ENCODE data around the gene CFAP97. TPM values are rescaled to one million over a fixed set of nuclear protein-coding genes. Genes with fewer than 3 reads are reported as not detected.
A peak's percentile ranks its signal among the peaks of the same experiment; 100 is the strongest.

The CFAP97 gene
- total and polyA plus RNA-seq, 11 donors, result 2.0 to 22.7 (median 12.4) TPM

DNA sequence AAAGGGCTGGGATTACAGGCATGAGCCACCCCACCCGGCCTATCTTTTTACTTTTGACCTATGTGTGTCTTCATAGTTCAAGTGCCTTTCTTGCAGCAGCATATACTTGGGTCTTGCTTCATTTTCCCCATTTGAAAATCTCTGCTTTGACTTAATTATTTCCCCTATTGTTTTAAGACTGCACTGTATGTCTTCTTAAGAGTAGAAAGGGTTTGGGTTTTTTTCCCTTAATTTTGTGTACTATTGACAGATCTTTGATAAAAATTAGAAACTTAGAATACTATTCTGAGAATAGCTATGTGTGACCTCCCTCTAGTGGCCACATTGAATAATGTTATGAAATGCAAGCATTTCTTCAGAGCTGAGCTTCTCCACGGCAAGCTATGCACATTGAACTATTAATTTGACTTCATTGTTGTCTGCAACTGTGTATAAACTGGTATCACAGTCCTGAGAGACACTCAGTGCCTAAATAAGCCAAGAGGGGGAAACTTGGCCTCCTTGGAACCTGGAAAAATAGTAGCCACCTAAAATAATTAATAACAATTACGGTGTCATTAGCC lies 69.4 kb downstream of the CFAP97 start:
- H3K4me1 ChIP-seq, result peaks cover 0 to 24% (median 9%) of the 10 kb centered on the region in 12 donors
- ATAC-seq, result peak in 3 of 4 donors; percentile 39 to 47 (median 43)
- H3K36me3 ChIP-seq, result no peaks in the 10 kb centered on the region
- intact Hi-C loops (cut with DNase I), result loop anchor here in 9 of 10 donors (1.0 to 10.0 kb wide), 9 partner anchors 37 to 130 kb away; no protein-coding TSS in a partner anchor
- DNase-seq, result no peak
- no peak overlapping the region for H3K27ac ChIP-seq
- no peak for TF ChIP-seq POLR2A (IDR thresholded peaks at IDR 0.05)
- TF ChIP-seq, protein P1, sequence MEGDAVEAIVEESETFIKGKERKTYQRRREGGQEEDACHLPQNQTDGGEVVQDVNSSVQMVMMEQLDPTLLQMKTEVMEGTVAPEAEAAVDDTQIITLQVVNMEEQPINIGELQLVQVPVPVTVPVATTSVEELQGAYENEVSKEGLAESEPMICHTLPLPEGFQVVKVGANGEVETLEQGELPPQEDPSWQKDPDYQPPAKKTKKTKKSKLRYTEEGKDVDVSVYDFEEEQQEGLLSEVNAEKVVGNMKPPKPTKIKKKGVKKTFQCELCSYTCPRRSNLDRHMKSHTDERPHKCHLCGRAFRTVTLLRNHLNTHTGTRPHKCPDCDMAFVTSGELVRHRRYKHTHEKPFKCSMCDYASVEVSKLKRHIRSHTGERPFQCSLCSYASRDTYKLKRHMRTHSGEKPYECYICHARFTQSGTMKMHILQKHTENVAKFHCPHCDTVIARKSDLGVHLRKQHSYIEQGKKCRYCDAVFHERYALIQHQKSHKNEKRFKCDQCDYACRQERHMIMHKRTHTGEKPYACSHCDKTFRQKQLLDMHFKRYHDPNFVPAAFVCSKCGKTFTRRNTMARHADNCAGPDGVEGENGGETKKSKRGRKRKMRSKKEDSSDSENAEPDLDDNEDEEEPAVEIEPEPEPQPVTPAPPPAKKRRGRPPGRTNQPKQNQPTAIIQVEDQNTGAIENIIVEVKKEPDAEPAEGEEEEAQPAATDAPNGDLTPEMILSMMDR (IDR thresholded peaks at IDR 0.05), result peak; percentile 70 to 89 (median 80)
- H3K9me3 ChIP-seq, result no peaks in the 10 kb centered on the region
- no peak overlapping the region for H3K4me3 ChIP-seq
- WGBS, 4 donors, result 31 to 37% (median 34%) methylated on average over 3 of the region's 3 CpGs
- no peaks in the 10 kb centered on the region for H3K27me3 ChIP-seq

DNA sequence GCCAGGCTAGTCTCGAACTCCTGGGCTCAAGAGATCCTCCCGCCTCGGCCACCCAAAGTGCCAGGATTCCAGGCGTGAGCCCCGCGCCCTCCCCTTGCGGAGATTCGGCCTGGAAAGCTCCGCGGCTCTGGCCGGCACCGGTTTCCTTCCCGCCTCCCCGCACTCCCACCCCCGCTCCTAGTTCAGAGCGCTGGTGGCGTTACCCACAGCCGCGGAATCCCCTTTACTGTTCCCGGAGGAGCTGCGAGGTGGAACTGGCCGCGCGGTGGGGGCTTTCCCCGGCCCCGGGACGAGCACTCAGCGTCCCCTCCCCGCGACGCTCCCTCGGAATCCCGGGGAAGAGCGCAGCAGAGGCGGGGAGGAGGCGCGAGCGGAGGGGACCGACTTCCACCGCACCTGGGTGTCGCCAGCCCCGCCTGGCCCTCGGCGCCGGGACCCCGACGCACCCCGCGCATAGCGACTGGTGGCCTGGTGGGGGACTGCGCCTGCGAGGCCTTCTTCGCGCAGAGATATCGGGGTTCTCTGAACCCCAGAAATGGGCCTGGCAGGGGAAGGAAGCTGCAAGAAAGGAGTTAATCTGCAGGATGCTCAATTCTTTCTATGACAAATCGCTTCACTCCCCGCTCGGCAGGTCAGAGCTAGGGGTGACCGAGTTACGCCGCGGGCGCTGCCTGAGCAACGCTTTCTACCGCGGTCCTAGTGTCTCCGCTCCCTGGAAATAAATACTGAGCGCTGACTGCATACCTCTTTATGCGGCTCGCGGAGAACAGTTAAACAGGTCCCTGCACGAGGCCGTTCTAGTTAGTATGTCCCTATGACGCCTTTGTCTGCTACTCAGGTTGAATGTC lies 75.3 kb downstream of the CFAP97 start:
- H3K36me3 ChIP-seq, result no peaks in the 10 kb centered on the region
- ATAC-seq (peak; percentile 66 to 76 (median 72)), DNase-seq (peak in 4 of 5 donors; percentile 37 to 69 (median 40))
- peaks cover 0 to 19% (median 8%) of the 10 kb centered on the region in 12 donors for H3K4me1 ChIP-seq
- peak overlapping the region; percentile 54 to 78 (median 66) for H3K4me3 ChIP-seq
- TF ChIP-seq, protein P1 (IDR thresholded peaks at IDR 0.05), result peak in 3 of 12 donors; percentile 10 to 18 (median 16)
- peak in 1 of 2 donors; percentile 19 for TF ChIP-seq POLR2A (IDR thresholded peaks at IDR 0.05)
- whole genome bisulfite sequencing, 4 donors, result 2 to 3% (median 2%) methylated on average over 50 to 74 of the region's 74 CpGs
- H3K27ac ChIP-seq, result peak overlapping the region; percentile 81 to 97 (median 88)
- intact Hi-C loops (cut with DNase I), result loop anchor here in 1 of 10 donors (2.0 kb wide), 1 partner anchor 24 kb away; no protein-coding TSS in a partner anchor
- H3K27me3 ChIP-seq, result peaks cover 0 to 30% (median 0%) of the 10 kb centered on the region in 9 donors
- no peaks in the 10 kb centered on the region for H3K9me3 ChIP-seq

- H3K9me3 ChIP-seq, result no peaks in the 10 kb centered on the region
- ATAC-seq, result peak; percentile 33 to 60 (median 56)
- DNase-seq, result peak in 3 of 5 donors; percentile 39 to 71 (median 50)
- H3K4me1 ChIP-seq, result peaks cover 0 to 19% (median 8%) of the 10 kb centered on the region in 12 donors
- peak overlapping the region; percentile 54 to 78 (median 66) for H3K4me3 ChIP-seq
- peak overlapping the region; percentile 81 to 97 (median 88) for H3K27ac ChIP-seq
- intact Hi-C loops (cut with DNase I), result no loop called here
- no peaks in the 10 kb centered on the region for H3K36me3 ChIP-seq
- no peak for TF ChIP-seq POLR2A (IDR thresholded peaks at IDR 0.05)
- TF ChIP-seq, protein P1 (IDR thresholded peaks at IDR 0.05), result no peak
- WGBS, 4 donors, result 8 to 14% (median 10%) methylated on average over 49 to 64 of the region's 64 CpGs
- H3K27me3 ChIP-seq, result peaks cover 0 to 30% (median 0%) of the 10 kb centered on the region in 9 donors
These were observed 76.5 kb downstream of the CFAP97 start for GRCh38 chr4:185127021-185127925.
